NT2/D1 (cell line): ENCODE data around the gene D2HGDH.
"Not testable (repeated sequence)": the region's sequence is repeated elsewhere in the genome, so short reads cannot be mapped to it uniquely, and the experiment has no call there.

ENCODE experiments used
- DNase-seq: peaks from one replicate; pipeline ENCODE4 v3.0.0-alpha.2; 2011; ENCODE audit warnings: low read depth, low spot score
- H3K27me3 ChIP-seq: 2 replicates; pipeline ENCODE4 v1.6.0; 2011; ENCODE audit warnings: mild to moderate bottlenecking; ENCODE audit not compliant: insufficient read length, insufficient read depth
- H3K36me3 ChIP-seq: 2 replicates; pipeline ENCODE4 v1.6.1; 2011; ENCODE audit warnings: mild to moderate bottlenecking, low read length, mixed read lengths; ENCODE audit not compliant: insufficient read depth, insufficient read length
- H3K4me1 ChIP-seq: 2 replicates; pipeline ENCODE4 v1.5.1; 2011; ENCODE audit not compliant: insufficient read depth, insufficient read length
- H3K4me3 ChIP-seq: 2 replicates; pipeline ENCODE4 v1.5.1; 2011; ENCODE audit warnings: low read depth; ENCODE audit not compliant: insufficient read length
- H3K9ac ChIP-seq: 2 replicates; pipeline ENCODE4 v1.6.0; 2011; ENCODE audit warnings: low read depth; ENCODE audit not compliant: insufficient read length
- H3K9me3 ChIP-seq: 2 replicates; pipeline ENCODE4 v1.5.1; 2011; ENCODE audit warnings: mild to moderate bottlenecking, low read length; ENCODE audit not compliant: insufficient read depth
- SUZ12 ChIP-seq: IDR thresholded peaks from 2 replicates; pipeline ENCODE4 v1.6.1; 2011; ENCODE audit not compliant: insufficient read length, insufficient read depth; ENCODE audit errors: extremely low read depth
- YY1 ChIP-seq: IDR thresholded peaks from 2 replicates; pipeline ENCODE4 v1.6.1; 2011; ENCODE audit not compliant: insufficient read length, insufficient read depth
- ZNF274 ChIP-seq: IDR thresholded peaks from 2 replicates; pipeline ENCODE4 v1.6.1; 2011; ENCODE audit warnings: mild to moderate bottlenecking, low read depth, low read length

The D2HGDH gene

DNA sequence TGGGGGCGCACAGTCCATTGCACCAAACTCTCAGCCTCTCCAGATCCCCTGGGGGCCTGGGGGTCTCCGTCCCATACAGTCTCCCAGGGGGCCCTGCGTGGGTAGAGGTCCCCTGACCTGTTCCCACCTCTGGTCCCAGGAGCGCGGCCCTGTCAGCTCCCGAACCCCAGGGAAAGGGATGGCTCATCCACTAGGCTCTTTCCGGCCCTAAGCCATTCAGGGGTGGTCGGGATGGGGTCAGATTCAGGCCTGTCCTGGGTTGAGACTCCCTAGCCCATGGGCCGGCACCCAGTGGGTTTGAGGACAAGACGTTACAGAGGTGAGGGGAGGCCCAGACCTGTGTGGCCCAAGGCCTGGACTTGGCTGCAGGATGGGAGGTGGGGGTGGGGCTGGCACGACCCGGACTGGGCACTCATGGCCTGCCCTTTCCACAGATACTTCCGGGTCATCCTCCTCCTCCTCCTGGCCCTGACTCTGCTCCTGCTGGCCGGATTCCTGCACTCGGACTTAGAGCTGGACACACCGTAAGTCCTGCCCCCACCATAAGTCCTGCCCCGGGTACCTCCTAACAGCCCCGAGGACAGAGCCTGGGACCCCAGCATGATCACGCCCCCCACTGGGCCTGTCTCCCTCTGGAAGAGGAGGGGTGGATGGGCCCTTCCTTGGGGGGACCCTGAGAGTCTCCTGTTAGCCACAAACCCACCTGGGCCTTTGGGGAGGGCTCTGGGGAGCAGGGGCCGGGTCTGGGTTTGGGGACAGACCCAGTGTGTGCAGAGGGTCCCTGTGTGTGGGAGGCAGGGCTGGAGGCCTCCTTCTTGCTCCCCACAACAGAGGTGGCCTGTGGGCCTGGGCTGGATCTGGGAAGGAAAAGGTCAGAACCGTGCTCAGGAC lies 64.4 kb downstream of the D2HGDH start:
- no peaks in the 10 kb centered on the region for H3K9me3 ChIP-seq
- H3K9ac ChIP-seq = peak overlapping the region; percentile 21
- no peaks in the 10 kb centered on the region for H3K27me3 ChIP-seq
- TF ChIP-seq SUZ12 (no peak), ZNF274 (no peak), YY1 (no peak)
- no peak overlapping the region for H3K4me3 ChIP-seq
- no peak for DNase-seq
- no peaks in the 10 kb centered on the region for H3K36me3 ChIP-seq
- H3K4me1 ChIP-seq = peaks cover 36% of the 10 kb centered on the region

- H3K36me3 ChIP-seq = no peaks in the 10 kb centered on the region
- TF ChIP-seq SUZ12 (no peak), YY1 (no peak), ZNF274 (no peak)
- no peak overlapping the region for H3K4me3 ChIP-seq
- no peaks in the 10 kb centered on the region for H3K9me3 ChIP-seq
- peaks cover 44% of the 10 kb centered on the region for H3K4me1 ChIP-seq
- no peak overlapping the region for H3K9ac ChIP-seq
- DNase-seq = no peak
- H3K27me3 ChIP-seq = no peaks in the 10 kb centered on the region
These were observed 65.2 kb downstream of the D2HGDH start for GRCh38 chr2:241799522-241800197.

DNA sequence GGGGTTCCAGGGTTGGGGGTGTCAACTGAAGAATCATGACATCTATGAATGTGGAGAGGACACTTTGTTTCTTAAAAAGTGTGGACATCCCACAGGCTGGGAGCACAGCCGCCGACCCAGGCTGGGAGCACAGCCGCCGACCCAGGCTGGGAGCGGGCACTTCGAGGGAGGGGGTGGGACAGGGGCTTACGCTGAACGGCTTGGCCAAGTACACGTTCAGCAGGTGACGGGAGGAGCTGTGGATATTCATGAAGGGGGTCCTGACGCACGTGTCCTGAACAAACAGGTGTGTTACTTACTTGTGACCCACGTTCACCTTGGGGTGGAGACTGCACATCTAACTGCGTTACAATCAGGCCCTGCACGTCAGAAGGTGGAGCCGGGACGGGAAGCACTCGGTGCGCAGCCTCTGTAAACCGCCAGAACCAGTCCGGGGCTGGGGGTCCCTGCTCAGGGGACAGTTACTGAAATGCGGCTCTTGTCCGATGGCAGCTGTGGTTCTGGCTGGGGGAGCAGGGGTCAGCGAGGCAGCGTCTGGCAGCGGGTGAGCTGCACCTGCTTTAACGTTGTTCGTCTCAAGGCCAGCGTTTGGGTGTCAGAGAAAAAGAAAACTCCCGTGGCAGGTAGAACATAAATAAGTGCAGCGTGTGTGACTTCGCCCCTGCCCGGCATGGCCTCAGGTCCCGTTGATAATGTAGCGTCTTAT lies 65.9 kb downstream of the D2HGDH start:
- H3K4me1 ChIP-seq = peaks cover 47% of the 10 kb centered on the region
- H3K9me3 ChIP-seq, H3K36me3 ChIP-seq, H3K9ac ChIP-seq, H3K4me3 ChIP-seq, H3K27me3 ChIP-seq, DNase-seq: not testable (repeated sequence)

- Histone ChIP-seq H3K4me3 (peak overlapping the region; percentile 15), H3K9me3 (no peaks in the 10 kb centered on the region), H3K4me1 (peaks cover 47% of the 10 kb centered on the region), H3K9ac (peak overlapping the region; percentile 78), H3K36me3 (no peaks in the 10 kb centered on the region), H3K27me3 (no peaks in the 10 kb centered on the region)
- no peak for DNase-seq
- TF ChIP-seq ZNF274 (no peak), YY1 (no peak), SUZ12 (no peak)
These were observed 67.4 kb downstream of the D2HGDH start for GRCh38 chr2:241801611-241802420.

- Histone ChIP-seq H3K9ac (peak overlapping the region; percentile 90), H3K4me1 (peaks cover 44% of the 10 kb centered on the region), H3K4me3 (peak overlapping the region; percentile 15), H3K36me3 (no peaks in the 10 kb centered on the region), H3K27me3 (no peaks in the 10 kb centered on the region), H3K9me3 (no peaks in the 10 kb centered on the region)
- TF ChIP-seq ZNF274 = no peak
- TF ChIP-seq SUZ12 = no peak
- TF ChIP-seq YY1 = no peak
- DNase-seq = no peak
These were observed 68.2 kb downstream of the D2HGDH start for GRCh38 chr2:241802421-241803318.

GRCh38 chr2:241803387-241804325 lies 69.2 kb downstream of the D2HGDH start:
- no peak overlapping the region for H3K4me3 ChIP-seq
- DNase-seq = no peak
- no peaks in the 10 kb centered on the region for H3K9me3 ChIP-seq
- H3K4me1 ChIP-seq = peaks cover 37% of the 10 kb centered on the region
- H3K27me3 ChIP-seq = no peaks in the 10 kb centered on the region
- H3K36me3 ChIP-seq = no peaks in the 10 kb centered on the region
- H3K9ac ChIP-seq = peak overlapping the region; percentile 90
- TF ChIP-seq ZNF274 (no peak), YY1 (no peak), SUZ12 (no peak)
